Tibial nerve (tissue), 4 donors: ENCODE results near the gene THOC6. TPM values are rescaled to one million over a fixed set of nuclear protein-coding genes. Genes with fewer than 3 reads are reported as not detected.
"Not testable (repeated sequence)": the region's sequence is repeated elsewhere in the genome, so short reads cannot be mapped to it uniquely, and the experiment has no call there.

Experiments
- DNase-seq, 2 donors: peaks; one replicate each; pipeline ENCODE4 v3.0.0-alpha.2; 2019; ENCODE audit warnings: low spot score in 2 of 2
- H3K27ac ChIP-seq, 4 donors: fragments of 200-600 bp; sonication (generic) in 3 of 4; one replicate each; pipeline ENCODE4 v1.5.1; 2017 to 2019; ENCODE audit warnings: mild to moderate bottlenecking in 1 of 4
- H3K27me3 ChIP-seq, 2 donors: fragments of 200-600 bp; sonication (generic) in 1 of 2; one replicate each; pipeline versions ENCODE4 v1.5.1 to v1.6.0; 2017 to 2019
- H3K36me3 ChIP-seq, 3 donors: fragments of 200-600 bp; sonication (generic); one replicate each; pipeline ENCODE4 v1.5.1; 2018 to 2019
- H3K4me1 ChIP-seq, 4 donors: fragments of 200-600 bp; sonication (generic) in 3 of 4; one replicate each; pipeline ENCODE4 v1.5.1; 2017 to 2019
- H3K4me3 ChIP-seq, 4 donors: fragments of 200-600 bp; sonication (generic) in 3 of 4; one replicate each; pipeline ENCODE4 v1.5.1; 2017 to 2019; ENCODE audit warnings: mild to moderate bottlenecking in 1 of 4, moderate library complexity in 1 of 4
- H3K9me3 ChIP-seq, 4 donors: fragments of 200-600 bp; sonication (generic) in 3 of 4; one replicate each; pipeline ENCODE4 v1.5.1; 2017 to 2019
- EP300 ChIP-seq, 2 donors: sonication (generic); formaldehyde crosslinking; IDR thresholded peaks; one replicate each; pipeline ENCODE4 v1.6.1; 2017; ENCODE audit warnings: antibody characterized with exemption in 2 of 2, mild to moderate bottlenecking in 1 of 2
- POLR2A ChIP-seq, 2 donors: fragments of 450-650 bp; IDR thresholded peaks; one replicate each; pipeline ENCODE4 v1.6.1; 2017; ENCODE audit warnings: antibody characterized with exemption in 2 of 2, mild to moderate bottlenecking in 2 of 2, moderate library complexity in 2 of 2
- WGBS, 2 donors: methylation state at CpG; one replicate each; pipeline ENCODE4 v1.1.5; 2018; 5-methylcytosine and 5-hydroxymethylcytosine counted together
- total RNA-seq, 4 donors: library from RNA; depleted of rRNA; stranded (reverse); fragments of >200 nt; gene quantifications; one replicate each; pipeline ENCODE4 v1.1.0, GENCODE V29; 2016
- TF ChIP-seq, protein P1 (sequence below), 5 experiments: fragments of 200-600 bp in 3 of 5; fragments of 450-650 bp in 2 of 5; sonication (generic) in 3 of 5; IDR thresholded peaks; one replicate each; pipeline ENCODE4 v1.5.1; 2016 to 2019; ENCODE audit warnings: antibody characterized with exemption in 5 of 5, mild to moderate bottlenecking in 3 of 5, moderate library complexity in 2 of 5

Gene THOC6
- total RNA-seq, 4 donors from 2014 or later = 12.2 to 28.5 (median 18.0) TPM

DNA sequence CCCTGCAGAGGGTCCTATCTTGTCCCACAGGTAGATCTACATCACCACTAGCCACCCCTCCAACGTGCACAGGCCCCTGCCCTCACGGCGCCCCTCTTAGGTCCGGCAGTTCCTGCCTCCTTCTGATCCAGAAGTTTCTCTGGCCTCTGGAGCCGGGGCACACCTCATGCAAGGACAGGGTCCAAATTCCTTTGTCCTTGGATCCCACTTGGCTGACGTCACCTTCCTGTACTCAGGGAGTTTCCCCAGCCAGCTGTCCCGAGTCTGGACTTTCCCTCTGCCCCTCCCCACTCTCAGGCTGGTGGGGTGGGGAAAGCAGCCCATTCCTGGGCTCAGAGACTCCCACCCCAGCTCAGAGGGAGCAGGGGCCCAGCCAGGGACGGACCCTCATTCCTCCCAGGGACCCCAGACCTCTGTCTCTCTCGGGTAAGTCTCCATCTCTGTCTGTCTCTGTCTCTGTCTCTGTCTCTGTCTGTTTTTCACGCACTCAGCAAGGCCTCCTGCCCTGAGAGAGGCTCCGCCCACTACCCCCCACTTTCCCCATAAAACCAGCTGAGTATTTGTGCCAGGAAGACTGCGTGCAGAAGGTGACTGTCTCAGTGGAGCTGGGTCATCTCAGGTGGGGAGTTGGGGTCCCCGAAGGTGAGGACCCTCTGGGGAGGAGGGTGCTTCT is 41.4 kb downstream of the THOC6 start, which contains the start of gene IL32:
Gene IL32, plus strand, starts transcription at position 572 of the 673 bp plus-strand sequence. CDS start 172 bp downstream, outside the sequence.
- DNase-seq = no peak
- Histone ChIP-seq H3K27me3 (no peaks in the 10 kb centered on the region), H3K36me3 (no peaks in the 10 kb centered on the region), H3K4me3 (peak within 1 kb of the TSS in 2 of 4 donors; percentile 30 to 36), H3K27ac (peak within 1 kb of the TSS in 2 of 4 donors; percentile 51 to 77), H3K4me1 (peaks cover 0 to 11% (median 2%) of the 10 kb centered on the region in 4 donors), H3K9me3 (no peaks in the 10 kb centered on the region)
- TF ChIP-seq POLR2A (IDR thresholded peaks at IDR 0.05) = no peak
- TF ChIP-seq, protein P1, sequence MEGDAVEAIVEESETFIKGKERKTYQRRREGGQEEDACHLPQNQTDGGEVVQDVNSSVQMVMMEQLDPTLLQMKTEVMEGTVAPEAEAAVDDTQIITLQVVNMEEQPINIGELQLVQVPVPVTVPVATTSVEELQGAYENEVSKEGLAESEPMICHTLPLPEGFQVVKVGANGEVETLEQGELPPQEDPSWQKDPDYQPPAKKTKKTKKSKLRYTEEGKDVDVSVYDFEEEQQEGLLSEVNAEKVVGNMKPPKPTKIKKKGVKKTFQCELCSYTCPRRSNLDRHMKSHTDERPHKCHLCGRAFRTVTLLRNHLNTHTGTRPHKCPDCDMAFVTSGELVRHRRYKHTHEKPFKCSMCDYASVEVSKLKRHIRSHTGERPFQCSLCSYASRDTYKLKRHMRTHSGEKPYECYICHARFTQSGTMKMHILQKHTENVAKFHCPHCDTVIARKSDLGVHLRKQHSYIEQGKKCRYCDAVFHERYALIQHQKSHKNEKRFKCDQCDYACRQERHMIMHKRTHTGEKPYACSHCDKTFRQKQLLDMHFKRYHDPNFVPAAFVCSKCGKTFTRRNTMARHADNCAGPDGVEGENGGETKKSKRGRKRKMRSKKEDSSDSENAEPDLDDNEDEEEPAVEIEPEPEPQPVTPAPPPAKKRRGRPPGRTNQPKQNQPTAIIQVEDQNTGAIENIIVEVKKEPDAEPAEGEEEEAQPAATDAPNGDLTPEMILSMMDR (IDR thresholded peaks at IDR 0.05) = no peak
- TF ChIP-seq EP300 (IDR thresholded peaks at IDR 0.05) = no peak
- 44 to 56% methylated on average over 13 of the region's 13 CpGs for WGBS, 2 donors

DNA sequence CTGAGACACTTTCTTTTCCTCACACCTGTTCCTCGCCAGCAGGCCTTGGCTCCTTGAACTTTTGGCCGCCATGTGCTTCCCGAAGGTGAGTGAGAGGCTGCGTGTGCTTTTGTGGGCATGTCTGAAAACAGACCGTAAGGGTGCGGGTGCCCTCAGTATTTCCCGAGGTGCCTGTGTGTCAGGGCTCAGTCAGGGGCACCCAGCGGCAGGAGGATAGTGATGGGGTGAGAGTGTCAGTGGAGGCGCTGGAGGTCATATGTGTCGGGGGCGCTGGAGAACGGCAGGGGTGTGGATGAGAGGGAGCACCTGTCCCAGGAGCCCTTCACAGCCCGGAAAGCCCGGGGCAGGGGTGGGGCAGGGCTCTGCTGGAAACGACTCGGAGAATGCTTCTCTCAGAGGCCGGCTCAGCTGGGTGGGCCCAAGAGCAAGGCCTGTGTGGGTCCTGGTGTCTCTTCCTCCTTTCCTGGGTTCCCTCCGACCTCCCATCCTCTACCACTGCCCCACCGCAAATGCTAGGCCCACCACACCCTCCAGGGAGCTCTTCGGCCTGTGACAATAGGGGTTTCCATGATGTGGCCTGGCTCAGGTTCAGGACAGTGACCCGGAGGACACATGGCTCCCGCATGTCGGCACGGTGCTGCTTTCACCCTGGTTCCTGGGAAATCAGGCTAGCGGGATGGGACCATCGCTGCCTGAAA is 42.1 kb downstream of the THOC6 start:
- 73 to 78% methylated on average over 26 of the region's 26 CpGs for WGBS, 2 donors
- Histone ChIP-seq H3K4me3 (peak overlapping the region in 2 of 4 donors; percentile 30 to 36), H3K27ac (peak overlapping the region in 2 of 4 donors; percentile 51 to 77), H3K9me3 (no peaks in the 10 kb centered on the region), H3K27me3 (no peaks in the 10 kb centered on the region), H3K4me1 (peaks cover 0 to 11% (median 2%) of the 10 kb centered on the region in 4 donors), H3K36me3 (no peaks in the 10 kb centered on the region)
- DNase-seq = no peak
- TF ChIP-seq, protein P1 (IDR thresholded peaks at IDR 0.05) = no peak
- TF ChIP-seq EP300 (IDR thresholded peaks at IDR 0.05) (no peak), POLR2A (IDR thresholded peaks at IDR 0.05) (no peak)

DNA sequence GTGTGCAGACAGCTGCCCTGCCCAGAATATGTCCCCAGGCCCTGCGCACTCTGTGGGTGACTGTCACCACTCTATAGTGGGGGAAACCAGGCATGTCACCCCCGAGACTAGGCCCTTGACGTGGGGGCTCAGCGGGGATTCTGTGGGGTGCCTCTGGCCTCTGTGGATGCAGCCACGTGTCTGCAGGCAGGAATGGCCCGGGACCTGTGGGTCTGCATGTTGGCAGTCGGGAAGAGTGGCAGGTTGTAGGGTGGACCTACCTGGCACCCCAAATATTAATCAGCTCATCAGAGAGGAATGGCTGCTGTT is 42.6 kb downstream of the THOC6 start:
- TF ChIP-seq POLR2A (IDR thresholded peaks at IDR 0.05) = no peak
- TF ChIP-seq EP300 (IDR thresholded peaks at IDR 0.05) = no peak
- TF ChIP-seq, protein P1 (IDR thresholded peaks at IDR 0.05) = no peak
- Histone ChIP-seq H3K4me3 (peak overlapping the region in 2 of 4 donors; percentile 30 to 36), H3K36me3 (no peaks in the 10 kb centered on the region), H3K9me3 (no peaks in the 10 kb centered on the region), H3K4me1 (peaks cover 0 to 11% (median 2%) of the 10 kb centered on the region in 4 donors), H3K27me3 (no peaks in the 10 kb centered on the region), H3K27ac (peak overlapping the region in 1 of 4 donors; percentile 12)
- 88 to 93% methylated on average over 7 of the region's 7 CpGs for WGBS, 2 donors
- DNase-seq = no peak

DNA sequence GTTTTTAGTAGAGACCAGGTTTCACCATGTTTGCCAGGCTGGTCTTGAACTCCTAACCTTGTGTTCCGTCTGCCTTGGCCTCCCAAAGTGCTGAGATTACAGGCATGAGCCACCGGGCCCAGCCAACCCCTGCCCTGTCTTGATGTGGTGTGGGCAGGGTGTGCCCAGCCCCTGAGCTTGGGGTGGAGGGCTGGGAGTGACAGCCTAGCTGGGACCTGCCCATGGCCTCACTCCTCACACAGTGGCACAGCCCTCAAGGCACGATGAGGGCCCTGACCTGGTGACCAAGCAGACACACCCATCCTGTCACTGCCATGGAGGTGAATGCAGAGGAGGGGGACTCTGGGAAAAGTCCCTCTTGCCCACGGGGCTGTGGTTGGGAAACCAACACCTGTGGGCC is 44.7 kb downstream of the THOC6 start:
- Histone ChIP-seq H3K27me3 (no peaks in the 10 kb centered on the region), H3K27ac (no peak overlapping the region), H3K4me3 (no peak overlapping the region), H3K9me3 (no peaks in the 10 kb centered on the region), H3K36me3 (no peaks in the 10 kb centered on the region), H3K4me1 (peaks cover 0 to 11% (median 2%) of the 10 kb centered on the region in 4 donors)
- WGBS, 2 donors = 66 to 81% methylated on average over 2 of the region's 4 CpGs
- TF ChIP-seq POLR2A (IDR thresholded peaks at IDR 0.05) = no peak
- TF ChIP-seq EP300 (IDR thresholded peaks at IDR 0.05) = no peak
- TF ChIP-seq, protein P1 (IDR thresholded peaks at IDR 0.05) = no peak
- DNase-seq = no peak

DNA sequence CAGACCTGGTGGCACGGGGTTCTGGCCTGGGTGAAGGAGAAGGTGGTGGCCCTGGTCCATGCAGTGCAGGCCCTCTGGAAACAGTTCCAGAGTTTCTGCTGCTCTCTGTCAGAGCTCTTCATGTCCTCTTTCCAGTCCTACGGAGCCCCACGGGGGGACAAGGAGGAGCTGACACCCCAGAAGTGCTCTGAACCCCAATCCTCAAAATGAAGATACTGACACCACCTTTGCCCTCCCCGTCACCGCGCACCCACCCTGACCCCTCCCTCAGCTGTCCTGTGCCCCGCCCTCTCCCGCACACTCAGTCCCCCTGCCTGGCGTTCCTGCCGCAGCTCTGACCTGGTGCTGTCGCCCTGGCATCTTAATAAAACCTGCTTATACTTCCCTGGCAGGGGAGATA is 45.3 kb downstream of the THOC6 start:
- H3K4me3 ChIP-seq, H3K27ac ChIP-seq, H3K36me3 ChIP-seq, H3K27me3 ChIP-seq, H3K9me3 ChIP-seq, DNase-seq: not testable (repeated sequence)
- peaks cover 0 to 11% (median 2%) of the 10 kb centered on the region in 4 donors for H3K4me1 ChIP-seq
- WGBS, 2 donors = 82 to 87% methylated on average over 10 of the region's 11 CpGs
